ENCODE measurements around the gene IGF2BP1.

IGF2BP1 gene

DNA sequence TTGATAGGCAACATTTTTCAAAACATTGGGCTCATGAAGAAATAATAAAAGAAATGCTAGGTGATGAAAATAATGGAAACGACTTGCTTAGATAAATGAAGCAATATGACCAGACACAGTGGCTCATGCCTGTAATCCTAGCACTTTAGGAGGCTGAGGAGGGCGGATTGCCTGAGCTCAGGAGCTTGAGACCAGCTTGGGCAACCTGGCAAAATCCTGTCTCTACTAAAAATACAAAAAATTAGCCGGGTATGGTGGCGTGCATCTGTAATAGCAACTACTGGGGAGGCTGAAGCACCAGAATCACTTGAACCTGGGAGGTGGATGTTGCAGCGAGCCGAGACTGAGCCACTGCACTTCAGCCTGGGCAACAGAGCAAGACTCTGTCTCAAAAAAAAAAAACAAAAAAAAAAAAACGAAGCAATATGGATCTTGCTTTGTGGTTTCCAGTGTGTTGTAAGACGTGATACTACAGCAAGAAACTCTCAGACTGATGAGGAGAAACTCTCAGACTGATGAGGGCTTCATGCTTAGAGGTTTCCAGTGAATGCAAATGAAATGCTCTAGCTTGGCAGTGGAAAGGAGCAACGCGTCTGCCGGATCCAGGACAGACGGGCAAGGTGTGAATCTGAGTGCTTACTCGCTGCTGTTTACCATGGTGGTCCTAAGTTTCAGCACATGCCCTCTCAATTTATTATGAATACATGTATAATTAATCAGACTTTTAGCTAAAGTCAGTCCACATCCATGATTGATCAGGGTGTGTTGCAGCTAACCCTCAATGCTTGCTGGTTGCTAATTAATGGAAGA, 11.5 kb upstream of the IGF2BP1 start:
- no peaks in the 10 kb centered on the region for H3K9me3 ChIP-seq (ENCODE audit: insufficient read depth, low read depth, low read length)
- no peak overlapping the region for H3K9ac ChIP-seq (ENCODE audit: low read depth, low read length)
- peaks cover 8% of the 10 kb centered on the region; the same call in 1 of the 2 replicates for H3K4me1 ChIP-seq (ENCODE audit: insufficient read depth, low read length)
- H3K36me3 ChIP-seq (ENCODE audit: insufficient read depth, low read depth, low read length), result no peaks in the 10 kb centered on the region
- no peak overlapping the region for H3K27ac ChIP-seq (ENCODE audit: low read length)
- H3K27me3 ChIP-seq (ENCODE audit: insufficient read depth, low read length), result no peaks in the 10 kb centered on the region
- no peak overlapping the region for H3K4me3 ChIP-seq (ENCODE audit: low read length)

GRCh38 chr17:48989100-48989499, 8.1 kb upstream of the IGF2BP1 start:
- H3K4me3 ChIP-seq (ENCODE audit: low read length), result no peak overlapping the region
- H3K36me3 ChIP-seq (ENCODE audit: insufficient read depth, low read depth, low read length), result no peaks in the 10 kb centered on the region
- no peak overlapping the region for H3K27ac ChIP-seq (ENCODE audit: low read length)
- peaks cover 35% of the 10 kb centered on the region; the same call in 1 of the 2 replicates for H3K4me1 ChIP-seq (ENCODE audit: insufficient read depth, low read length)
- H3K9me3 ChIP-seq (ENCODE audit: insufficient read depth, low read depth, low read length), result no peaks in the 10 kb centered on the region
- H3K27me3 ChIP-seq (ENCODE audit: insufficient read depth, low read length), result no peaks in the 10 kb centered on the region
- H3K9ac ChIP-seq (ENCODE audit: low read depth, low read length), result no peak overlapping the region

GRCh38 chr17:48990882-48991357, 6.3 kb upstream of the IGF2BP1 start:
- H3K27me3 ChIP-seq (ENCODE audit: insufficient read depth, low read length), result no peaks in the 10 kb centered on the region
- H3K36me3 ChIP-seq (ENCODE audit: insufficient read depth, low read depth, low read length), result no peaks in the 10 kb centered on the region
- peak overlapping the region; percentile 52; the same call in 1 of the 2 replicates for H3K4me3 ChIP-seq (ENCODE audit: low read length)
- peaks cover 40% of the 10 kb centered on the region; the same call in 1 of the 2 replicates for H3K4me1 ChIP-seq (ENCODE audit: insufficient read depth, low read length)
- peak overlapping the region; percentile 72 for H3K27ac ChIP-seq (ENCODE audit: low read length)
- peak overlapping the region; percentile 76; the same call in 1 of the 2 replicates for H3K9ac ChIP-seq (ENCODE audit: low read depth, low read length)
- no peaks in the 10 kb centered on the region for H3K9me3 ChIP-seq (ENCODE audit: insufficient read depth, low read depth, low read length)

- Histone ChIP-seq H3K27me3 (ENCODE audit: insufficient read depth, low read length) (no peaks in the 10 kb centered on the region), H3K36me3 (ENCODE audit: insufficient read depth, low read depth, low read length) (no peaks in the 10 kb centered on the region), H3K9me3 (ENCODE audit: insufficient read depth, low read depth, low read length) (no peaks in the 10 kb centered on the region), H3K9ac (ENCODE audit: low read depth, low read length) (peak overlapping the region; percentile 41; the same call in 1 of the 2 replicates), H3K4me3 (ENCODE audit: low read length) (no peak overlapping the region), H3K4me1 (ENCODE audit: insufficient read depth, low read length) (peaks cover 40% of the 10 kb centered on the region; the same call in 1 of the 2 replicates), H3K27ac (ENCODE audit: low read length) (no peak overlapping the region)
Observed at GRCh38 chr17:48992444-48992843, 4.7 kb upstream of the IGF2BP1 start.

- Histone ChIP-seq H3K4me3 (ENCODE audit: low read length) (no peak overlapping the region), H3K9me3 (ENCODE audit: insufficient read depth, low read depth, low read length) (no peaks in the 10 kb centered on the region), H3K36me3 (ENCODE audit: insufficient read depth, low read depth, low read length) (no peaks in the 10 kb centered on the region), H3K27ac (ENCODE audit: low read length) (no peak overlapping the region), H3K4me1 (ENCODE audit: insufficient read depth, low read length) (peaks cover 40% of the 10 kb centered on the region; the same call in 1 of the 2 replicates), H3K27me3 (ENCODE audit: insufficient read depth, low read length) (no peaks in the 10 kb centered on the region), H3K9ac (ENCODE audit: low read depth, low read length) (no peak overlapping the region)
Observed at GRCh38 chr17:48993305-48993704, 3.9 kb upstream of the IGF2BP1 start.

DNA sequence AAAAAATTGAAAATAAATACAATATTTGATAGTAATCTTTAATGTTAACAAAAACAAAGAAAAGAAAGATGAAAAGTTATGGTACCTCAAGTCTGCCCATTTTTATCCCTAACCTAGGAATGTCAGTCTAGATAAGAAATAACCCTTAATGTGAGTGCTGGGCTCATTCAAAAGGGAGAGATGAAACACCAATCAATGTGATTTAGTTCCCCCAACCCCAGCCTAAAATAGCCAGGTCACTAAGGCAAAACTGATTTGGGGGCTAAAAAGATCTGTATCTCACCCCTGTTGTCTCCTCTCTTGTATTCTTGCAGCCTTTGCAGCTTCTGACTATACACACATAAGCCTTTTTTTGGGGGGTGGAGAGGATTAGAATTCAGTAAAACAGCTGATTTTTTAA, 3.2 kb upstream of the IGF2BP1 start:
- Histone ChIP-seq H3K36me3 (ENCODE audit: insufficient read depth, low read depth, low read length) (no peaks in the 10 kb centered on the region), H3K27ac (ENCODE audit: low read length) (no peak overlapping the region), H3K4me1 (ENCODE audit: insufficient read depth, low read length) (peaks cover 40% of the 10 kb centered on the region; the same call in 1 of the 2 replicates), H3K4me3 (ENCODE audit: low read length) (0 out of 2 replicates have a peak overlapping the region, but pooled peaks have one; percentile 19), H3K27me3 (ENCODE audit: insufficient read depth, low read length) (no peaks in the 10 kb centered on the region), H3K9me3 (ENCODE audit: insufficient read depth, low read depth, low read length) (no peaks in the 10 kb centered on the region), H3K9ac (ENCODE audit: low read depth, low read length) (peak overlapping the region; percentile 100; the same call in 1 of the 2 replicates)

DNA sequence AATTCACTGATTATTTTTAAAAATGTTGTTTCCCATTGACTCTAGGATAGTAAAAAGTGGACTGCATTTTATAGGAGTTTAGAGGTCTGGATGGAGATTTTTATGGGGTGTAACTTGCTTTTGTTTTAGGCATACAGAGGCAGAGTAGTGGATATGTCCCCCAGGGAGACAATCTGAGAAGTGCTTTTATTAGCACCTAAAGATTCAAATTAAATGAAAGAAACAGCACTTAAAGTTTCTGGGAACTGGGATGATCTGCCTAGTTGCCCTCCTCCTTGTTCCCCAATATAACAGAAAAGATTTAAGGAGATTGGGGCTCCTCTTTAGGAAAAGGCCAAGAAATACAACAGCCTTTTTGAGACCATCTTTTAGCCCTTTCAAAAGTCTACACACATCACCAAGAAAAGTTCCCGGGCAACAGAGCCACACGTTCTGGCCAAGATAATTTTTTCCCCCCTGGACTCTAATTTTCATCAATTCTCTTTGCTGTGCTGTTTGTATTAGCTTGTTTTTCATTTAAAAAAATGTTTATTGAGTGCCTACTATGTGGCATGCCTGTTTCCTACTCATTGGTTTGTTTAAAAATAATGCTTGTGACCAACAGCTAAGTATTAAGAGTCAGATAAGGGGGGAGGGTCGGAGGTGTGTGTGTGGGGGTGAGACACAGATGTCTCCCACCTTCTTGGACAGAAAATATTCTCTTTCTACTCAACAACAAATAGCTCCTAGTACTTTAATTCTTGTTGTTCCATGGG, 2.5 kb upstream of the IGF2BP1 start:
- H3K9ac ChIP-seq (ENCODE audit: low read depth, low read length), result peak overlapping the region; percentile 100
- H3K36me3 ChIP-seq (ENCODE audit: insufficient read depth, low read depth, low read length), result peaks cover 5% of the 10 kb centered on the region; the same call in 1 of the 2 replicates
- peak overlapping the region; percentile 98 for H3K27ac ChIP-seq (ENCODE audit: low read length)
- peak overlapping the region; percentile 90 for H3K4me3 ChIP-seq (ENCODE audit: low read length)
- peaks cover 40% of the 10 kb centered on the region; the same call in 1 of the 2 replicates for H3K4me1 ChIP-seq (ENCODE audit: insufficient read depth, low read length)
- H3K27me3 ChIP-seq (ENCODE audit: insufficient read depth, low read length), result no peaks in the 10 kb centered on the region
- no peaks in the 10 kb centered on the region for H3K9me3 ChIP-seq (ENCODE audit: insufficient read depth, low read depth, low read length)

GRCh38 chr17:48995304-48995973, 1.7 kb upstream of the IGF2BP1 start:
- Histone ChIP-seq H3K4me1 (ENCODE audit: insufficient read depth, low read length) (peaks cover 34% of the 10 kb centered on the region; the same call in 1 of the 2 replicates), H3K9ac (ENCODE audit: low read depth, low read length) (peak overlapping the region; percentile 100), H3K9me3 (ENCODE audit: insufficient read depth, low read depth, low read length) (no peaks in the 10 kb centered on the region), H3K36me3 (ENCODE audit: insufficient read depth, low read depth, low read length) (peaks cover 12% of the 10 kb centered on the region; the same call in 1 of the 2 replicates), H3K27ac (ENCODE audit: low read length) (peak overlapping the region; percentile 98), H3K27me3 (ENCODE audit: insufficient read depth, low read length) (no peaks in the 10 kb centered on the region), H3K4me3 (ENCODE audit: low read length) (peak overlapping the region; percentile 90)

- H3K27me3 ChIP-seq (ENCODE audit: insufficient read depth, low read length), result no peaks in the 10 kb centered on the region
- H3K9ac ChIP-seq (ENCODE audit: low read depth, low read length), result peak overlapping the region; percentile 100
- peaks cover 19% of the 10 kb centered on the region for H3K36me3 ChIP-seq (ENCODE audit: insufficient read depth, low read depth, low read length)
- peak overlapping the region; percentile 98 for H3K27ac ChIP-seq (ENCODE audit: low read length)
- H3K9me3 ChIP-seq (ENCODE audit: insufficient read depth, low read depth, low read length), result no peaks in the 10 kb centered on the region
- peak overlapping the region; percentile 90 for H3K4me3 ChIP-seq (ENCODE audit: low read length)
- peaks cover 29% of the 10 kb centered on the region; the same call in 1 of the 2 replicates for H3K4me1 ChIP-seq (ENCODE audit: insufficient read depth, low read length)
Observed at GRCh38 chr17:48995974-48996721, 1.0 kb upstream of the IGF2BP1 start.

DNA sequence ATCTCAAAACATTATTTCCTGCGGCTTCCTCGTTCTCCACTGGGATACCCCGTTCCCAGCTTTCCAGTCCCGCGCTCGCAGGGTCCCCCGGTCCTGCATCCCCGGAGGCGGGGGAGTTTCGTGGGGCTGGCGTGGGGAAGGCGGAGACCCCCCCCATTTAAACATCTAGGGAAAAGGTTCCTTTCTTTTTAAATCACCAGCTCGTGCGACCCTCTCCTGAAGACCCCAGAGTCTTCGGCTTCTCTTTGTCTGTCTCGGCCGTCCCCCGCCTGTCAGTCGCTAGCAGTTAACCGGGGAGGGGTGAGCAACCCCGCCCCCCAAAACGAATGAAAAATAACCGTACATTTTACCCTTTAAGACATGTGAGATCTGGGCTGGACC, 473 bp upstream of the IGF2BP1 start:
- H3K36me3 ChIP-seq (ENCODE audit: insufficient read depth, low read depth, low read length), result peaks cover 24% of the 10 kb centered on the region
- H3K4me3 ChIP-seq (ENCODE audit: low read length), result peak overlapping the region; percentile 90
- H3K27me3 ChIP-seq (ENCODE audit: insufficient read depth, low read length), result no peaks in the 10 kb centered on the region
- peaks cover 24% of the 10 kb centered on the region; the same call in 1 of the 2 replicates for H3K4me1 ChIP-seq (ENCODE audit: insufficient read depth, low read length)
- no peaks in the 10 kb centered on the region for H3K9me3 ChIP-seq (ENCODE audit: insufficient read depth, low read depth, low read length)
- peak overlapping the region; percentile 78 for H3K27ac ChIP-seq (ENCODE audit: low read length)
- peak overlapping the region; percentile 100 for H3K9ac ChIP-seq (ENCODE audit: low read depth, low read length)
